HEK293T (cell line): Measurements from ENCODE around the gene FDCSP.

ENCODE experiments used
- BHLHE40 ChIP-seq: fragments of 450-650 bp; IDR thresholded peaks from 2 replicates; pipeline ENCODE4 v1.6.1; 2016; ENCODE audit warnings: mild to moderate bottlenecking, moderate library complexity, borderline replicate concordance
- CTBP1 ChIP-seq: fragments of 450-650 bp; IDR thresholded peaks from 2 replicates; pipeline ENCODE4 v1.6.1; 2016; ENCODE audit warnings: borderline replicate concordance
- ELF4 ChIP-seq: fragments of 450-650 bp; IDR thresholded peaks from 2 replicates; pipeline ENCODE4 v1.6.1; 2017; ENCODE audit warnings: antibody characterized with exemption
- FOXK2 ChIP-seq: fragments of 450-650 bp; IDR thresholded peaks from 2 replicates; pipeline ENCODE4 v1.6.1; 2016; ENCODE audit warnings: mild to moderate bottlenecking
- FOXM1 ChIP-seq: fragments of 450-650 bp; IDR thresholded peaks from 2 replicates; pipeline ENCODE4 v1.6.1; 2017; ENCODE audit warnings: mild to moderate bottlenecking, borderline replicate concordance
- PKNOX1 ChIP-seq: fragments of 450-650 bp; IDR thresholded peaks from 2 replicates; pipeline ENCODE4 v1.6.1; 2016
- SP1 ChIP-seq: fragments of 450-650 bp; IDR thresholded peaks from 2 replicates; pipeline ENCODE4 v1.6.1; 2017
- TARDBP ChIP-seq: fragments of 450-650 bp; IDR thresholded peaks from 2 replicates; pipeline ENCODE4 v1.6.1; 2016

DNA sequence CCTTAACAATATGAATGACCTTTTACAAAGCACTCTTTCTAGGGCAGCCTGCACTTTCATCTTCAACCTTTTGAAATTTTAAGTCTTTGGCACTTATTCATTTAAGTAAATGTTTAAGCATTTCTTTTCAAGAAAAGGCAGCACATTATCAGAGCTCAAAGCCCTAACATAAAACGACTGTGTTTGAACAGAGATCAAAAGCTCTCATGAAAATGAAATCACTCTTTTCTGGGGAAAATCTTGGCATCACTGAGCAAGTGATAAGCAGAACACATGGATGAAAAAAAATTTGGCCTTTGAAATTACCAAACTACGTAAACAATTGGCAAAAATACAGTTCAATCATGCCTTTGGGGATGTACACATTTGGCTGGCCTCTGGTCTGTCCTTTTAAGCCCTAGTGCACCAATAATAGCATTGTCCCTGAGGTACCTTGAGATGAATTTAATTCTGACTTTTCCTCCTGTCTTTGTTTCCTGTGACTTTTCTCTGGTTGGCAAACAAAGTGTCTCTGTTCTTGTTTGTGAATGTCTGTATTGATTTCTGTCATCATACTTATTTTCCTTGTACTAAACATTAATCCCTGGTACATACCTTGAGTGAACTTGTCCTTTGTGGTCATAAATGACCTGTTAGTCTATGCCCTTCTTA lies 43.3 kb upstream of the FDCSP start:
- no peak for TF ChIP-seq FOXM1
- TF ChIP-seq ELF4: no peak
- TF ChIP-seq BHLHE40: no peak
- TF ChIP-seq TARDBP: no peak
- no peak for TF ChIP-seq FOXK2
- TF ChIP-seq SP1: no peak
- no peak for TF ChIP-seq PKNOX1
- TF ChIP-seq CTBP1: no peak
